Spleen (tissue), 11 donors: ENCODE data around the gene SEPTIN10. TPM values are rescaled to one million over a fixed set of nuclear protein-coding genes. Genes with fewer than 3 reads are reported as not detected.

Source experiments
- DNase-seq: peaks from one replicate; pipeline ENCODE4 v3.0.0-alpha.2; 2020
- H3K27ac ChIP-seq, 8 donors: fragments of 200-600 bp; sonication (generic) in 7 of 8; 1 replicate in 4 of 8; 2 replicates in 4 of 8; pipeline versions ENCODE4 v1.5.0 to v1.8.0; 2016 to 2021; ENCODE audit warnings: inconsistent platforms in 4 of 8, mild to moderate bottlenecking in 4 of 8, moderate library complexity in 1 of 8
- H3K27me3 ChIP-seq, 7 donors: fragments of 200-600 bp; sonication (generic) in 6 of 7; replicated peaks in 1 of 7; 1 replicate in 4 of 7; 2 replicates in 3 of 7; pipeline versions ENCODE4 v1.5.0 to v1.8.0; 2016 to 2021; ENCODE audit warnings: inconsistent platforms in 3 of 7, mild to moderate bottlenecking in 1 of 7
- H3K36me3 ChIP-seq, 6 donors: fragments of 200-600 bp; sonication (generic) in 5 of 6; 1 replicate in 4 of 6; 2 replicates in 2 of 6; pipeline versions ENCODE4 v1.5.0 to v1.8.0; 2016 to 2021; ENCODE audit warnings: inconsistent platforms in 2 of 6
- H3K4me1 ChIP-seq, 6 donors: fragments of 200-600 bp; sonication (generic) in 5 of 6; 1 replicate in 3 of 6; 2 replicates in 3 of 6; pipeline versions ENCODE4 v1.5.0 to v1.8.0; 2016 to 2021; ENCODE audit warnings: inconsistent platforms in 3 of 6
- H3K4me3 ChIP-seq, 8 donors: fragments of 200-600 bp; sonication (generic) in 7 of 8; 1 replicate in 4 of 8; 2 replicates in 4 of 8; pipeline versions ENCODE4 v1.5.0 to v1.8.0; 2016 to 2021; ENCODE audit warnings: inconsistent platforms in 4 of 8, mild to moderate bottlenecking in 4 of 8, moderate library complexity in 2 of 8
- H3K9me3 ChIP-seq, 8 donors: fragments of 200-600 bp; sonication (generic) in 7 of 8; 1 replicate in 4 of 8; 2 replicates in 4 of 8; pipeline versions ENCODE4 v1.5.0 to v1.8.0; 2016 to 2021; ENCODE audit warnings: inconsistent platforms in 4 of 8
- CTCF ChIP-seq, 11 experiments: fragments of 200-600 bp in 7 of 11; fragments of 450-650 bp in 4 of 11; sonication (generic) in 4 of 11; IDR thresholded peaks in 8 of 11; conservative IDR thresholded peaks in 3 of 11; 1 replicate in 7 of 11; 2 replicates in 4 of 11; pipeline versions ENCODE4 v1.4.0 to v1.8.0; 2016 to 2021; ENCODE audit warnings: antibody characterized with exemption in 11 of 11, inconsistent platforms in 4 of 11, mild to moderate bottlenecking in 1 of 11
- POLR2A ChIP-seq, 3 donors: fragments of 450-650 bp; IDR thresholded peaks; one replicate each; pipeline ENCODE4 v1.5.1; 2017; ENCODE audit warnings: antibody characterized with exemption in 3 of 3, mild to moderate bottlenecking in 1 of 3
- POLR2AphosphoS5 ChIP-seq, 3 donors: sonication (generic); formaldehyde crosslinking; IDR thresholded peaks; one replicate each; pipeline ENCODE4 v1.5.1; 2017; ENCODE audit warnings: antibody characterized with exemption in 3 of 3
- WGBS, 5 donors: extraction: QIAGEN DNeasy Blood & Tissue Kit in 3 of 5; methylation state at CpG; one replicate each; pipeline versions ENCODE4 v1.1.5 to v1.1.7; 2013 to 2018; 5-methylcytosine and 5-hydroxymethylcytosine counted together
- intact Hi-C: fragments of 100-400 bp; cut with DNase I; formaldehyde crosslinking; loops from one replicate; pipeline ENCODE4 v1.15.0; 2023; ENCODE audit warnings: low total_unique reads
- polyA plus RNA-seq, 3 donors: library from polyadenylated mRNA; stranded (reverse); fragments of 200-250 nt; gene quantifications; one replicate each; pipeline ENCODE4 v1.2.1, GENCODE V29; 2013
- total RNA-seq, 7 donors: library from RNA; depleted of rRNA in 3 of 7; stranded (reverse); fragments of >200 nt in 3 of 7; fragmentation: NEBNext Ultra II Directional in 4 of 7; extraction: Animal tissue kit (Norgen Biotek cat#: 25700) in 4 of 7; gene quantifications; one replicate each; pipeline versions ENCODE4 v1.1.0 to v1.2.1, GENCODE V29; 2016 to 2021
- donor health status: healthy with polysubstance abuse.
- donor health status: DM: no; HTN: no; CAD: no; lungs with moderate emphysema.
- donor health status: DM: no; HTN: no; CAD: no.
- donor health status: Bipolar disorder and iron deficiency.
- donor health status: healthy.
- donor health status: DM: no; HTN: no; CAD: no.
- donor health status: DM: yes; HTN: yes; CAD: no.

Gene SEPTIN10
- total and polyA plus RNA-seq, 10 donors, result 14.7 to 95.3 (median 58.3) TPM

- Histone ChIP-seq H3K27ac (no peak overlapping the region), H3K9me3 (no peaks in the 10 kb centered on the region), H3K4me1 (no peaks in the 10 kb centered on the region), H3K36me3 (no peaks in the 10 kb centered on the region), H3K4me3 (no peak overlapping the region), H3K27me3 (peaks cover 0 to 18% (median 0%) of the 10 kb centered on the region in 7 donors)
- TF ChIP-seq POLR2AphosphoS5 (IDR thresholded peaks at IDR 0.05) (no peak), POLR2A (IDR thresholded peaks at IDR 0.05) (no peak), CTCF (IDR thresholded peaks at IDR 0.05 in 8 of 11, conservative IDR thresholded peaks at IDR 0.05 in 3 of 11) (no peak)
- DNase-seq, result peak; percentile 16
- intact Hi-C loops, result no loop called here
- WGBS, 5 donors, result 84 to 94% (median 93%) methylated on average over 6 of the region's 6 CpGs
Observed at GRCh38 chr2:109527079-109527478, 86.7 kb downstream of the SEPTIN10 start.

- 87 to 94% (median 88%) methylated on average over 10 to 11 of the region's 11 CpGs for WGBS, 5 donors
- Histone ChIP-seq H3K4me1 (no peaks in the 10 kb centered on the region), H3K36me3 (no peaks in the 10 kb centered on the region), H3K27me3 (peaks cover 0 to 18% (median 0%) of the 10 kb centered on the region in 7 donors), H3K4me3 (no peak overlapping the region), H3K27ac (no peak overlapping the region), H3K9me3 (no peaks in the 10 kb centered on the region)
- intact Hi-C loops, result no loop called here
- TF ChIP-seq POLR2AphosphoS5 (IDR thresholded peaks at IDR 0.05), result no peak
- TF ChIP-seq POLR2A (IDR thresholded peaks at IDR 0.05), result no peak
- TF ChIP-seq CTCF (IDR thresholded peaks at IDR 0.05 in 8 of 11, conservative IDR thresholded peaks at IDR 0.05 in 3 of 11), result no peak
- peak; percentile 47 for DNase-seq
Observed at GRCh38 chr2:109526442-109526970, 87.3 kb downstream of the SEPTIN10 start.

GRCh38 chr2:109525836-109526235, 87.9 kb downstream of the SEPTIN10 start:
- H3K9me3 ChIP-seq, result no peaks in the 10 kb centered on the region
- no peak overlapping the region for H3K4me3 ChIP-seq
- TF ChIP-seq CTCF (IDR thresholded peaks at IDR 0.05 in 8 of 11, conservative IDR thresholded peaks at IDR 0.05 in 3 of 11) (no peak), POLR2AphosphoS5 (IDR thresholded peaks at IDR 0.05) (no peak), POLR2A (IDR thresholded peaks at IDR 0.05) (no peak)
- H3K36me3 ChIP-seq, result no peaks in the 10 kb centered on the region
- no peaks in the 10 kb centered on the region for H3K4me1 ChIP-seq
- no peak overlapping the region for H3K27ac ChIP-seq
- DNase-seq, result peak; percentile 25
- intact Hi-C loops, result no loop called here
- H3K27me3 ChIP-seq, result peaks cover 0 to 18% (median 0%) of the 10 kb centered on the region in 7 donors
- WGBS, 5 donors, result 51 to 65% (median 60%) methylated on average over 4 of the region's 4 CpGs

GRCh38 chr2:109523536-109524361, 90.0 kb downstream of the SEPTIN10 start:
- no peaks in the 10 kb centered on the region for H3K36me3 ChIP-seq
- peaks cover 0 to 14% (median 0%) of the 10 kb centered on the region in 7 donors for H3K27me3 ChIP-seq
- 76 to 89% (median 86%) methylated on average over 9 to 13 of the region's 13 CpGs for WGBS, 5 donors
- DNase-seq, result peak; percentile 63
- H3K4me3 ChIP-seq, result no peak overlapping the region
- no peak for TF ChIP-seq POLR2A (IDR thresholded peaks at IDR 0.05)
- no peak for TF ChIP-seq CTCF (IDR thresholded peaks at IDR 0.05 in 8 of 11, conservative IDR thresholded peaks at IDR 0.05 in 3 of 11)
- no peak for TF ChIP-seq POLR2AphosphoS5 (IDR thresholded peaks at IDR 0.05)
- no peaks in the 10 kb centered on the region for H3K4me1 ChIP-seq
- intact Hi-C loops, result no loop called here
- no peaks in the 10 kb centered on the region for H3K9me3 ChIP-seq
- no peak overlapping the region for H3K27ac ChIP-seq
